SKM-1 treated with dmso at 0.1 percent for 144 hours (cell line): ENCODE data around the gene ARG2.
"Not testable (repeated sequence)": the region's sequence is repeated elsewhere in the genome, so short reads cannot be mapped to it uniquely, and the experiment has no call there.

Experiments
- DNase-seq: peaks from one replicate; lab custom pipeline; 2025; ENCODE audit not compliant: unreplicated experiment; lab: John Stamatoyannopoulos, UW

Gene ARG2

DNA sequence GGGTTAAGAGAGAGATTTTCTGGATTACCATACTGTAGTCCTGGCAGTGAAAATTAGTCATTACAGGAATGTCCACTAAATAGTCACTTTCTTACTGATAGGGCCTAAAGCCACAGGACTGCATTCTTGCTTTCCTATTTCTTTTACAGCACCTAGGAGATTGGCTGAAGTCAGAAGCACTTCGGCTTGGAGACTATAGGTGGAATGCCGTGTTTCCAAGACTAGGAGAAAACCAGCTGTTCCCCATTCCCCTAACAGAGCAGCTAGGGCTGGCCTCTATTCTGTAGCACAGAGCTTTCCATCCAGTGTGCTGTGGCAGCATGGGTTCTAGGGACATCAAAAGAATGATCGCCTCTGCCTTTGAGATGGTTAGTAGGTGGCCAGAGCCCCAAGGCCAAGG, 34.7 kb upstream of the ARG2 start:
- no peak for DNase-seq

GRCh38 chr14:67586369-67586768, 33.4 kb upstream of the ARG2 start:
- no peak for DNase-seq

GRCh38 chr14:67589204-67589770, 30.4 kb upstream of the ARG2 start:
- DNase-seq = no peak

- not testable (repeated sequence) for DNase-seq
Measured at GRCh38 chr14:67593650-67594049, 26.1 kb upstream of the ARG2 start.

DNA sequence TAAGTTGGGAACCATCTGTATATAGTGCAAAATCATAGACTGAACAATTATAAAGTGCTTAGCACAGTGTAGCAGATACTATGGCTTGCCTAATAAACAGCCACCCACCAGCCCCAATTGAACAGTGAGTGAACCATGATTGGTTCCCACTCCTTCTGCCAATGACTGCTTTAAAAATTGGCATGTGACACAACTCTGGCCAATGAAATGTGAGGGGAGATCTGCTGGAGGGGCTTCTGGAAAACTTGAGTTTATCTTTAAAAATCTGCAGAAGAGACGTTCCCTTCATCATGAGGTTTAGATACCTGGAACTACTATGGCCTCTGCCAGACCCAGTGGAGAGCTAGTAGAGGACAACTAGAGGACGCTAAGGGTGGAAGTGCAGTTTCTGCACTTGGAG, 24.3 kb upstream of the ARG2 start:
- no peak for DNase-seq

GRCh38 chr14:67599698-67600561, 19.8 kb upstream of the ARG2 start, which contains the start of gene PIGH:
Gene PIGH, minus strand, starts transcription at chr14:67600268. Its CDS starts 65 bp downstream, at chr14:67600203.
- peak; percentile 69 for DNase-seq

DNA sequence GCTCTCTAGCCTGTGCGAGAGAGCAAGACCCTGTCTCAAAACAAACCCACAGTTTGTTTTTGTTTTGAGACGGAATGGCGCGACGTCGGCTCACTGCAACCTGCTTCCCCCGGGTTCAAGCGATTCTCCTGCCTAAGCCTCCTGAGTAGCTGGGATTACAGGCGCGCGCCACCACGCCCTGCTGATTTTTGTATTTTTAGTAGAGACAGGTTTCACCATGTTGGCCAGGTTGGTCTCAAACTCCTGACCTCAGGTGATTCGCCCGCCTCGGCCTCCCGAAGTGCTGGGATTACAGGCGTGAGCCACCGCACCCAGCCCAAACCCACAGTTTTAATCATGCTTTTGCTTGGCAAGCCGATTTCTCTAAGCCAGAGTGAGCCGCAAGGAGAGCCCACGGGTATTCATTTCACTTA, 19.2 kb upstream of the ARG2 start:
- DNase-seq = not testable (repeated sequence)

GRCh38 chr14:67602076-67602475, 17.6 kb upstream of the ARG2 start:
- no peak for DNase-seq

- DNase-seq = no peak
Measured at GRCh38 chr14:67602995-67603545, 16.6 kb upstream of the ARG2 start.

- no peak for DNase-seq
Measured at GRCh38 chr14:67607646-67608045, 12.1 kb upstream of the ARG2 start.

DNA sequence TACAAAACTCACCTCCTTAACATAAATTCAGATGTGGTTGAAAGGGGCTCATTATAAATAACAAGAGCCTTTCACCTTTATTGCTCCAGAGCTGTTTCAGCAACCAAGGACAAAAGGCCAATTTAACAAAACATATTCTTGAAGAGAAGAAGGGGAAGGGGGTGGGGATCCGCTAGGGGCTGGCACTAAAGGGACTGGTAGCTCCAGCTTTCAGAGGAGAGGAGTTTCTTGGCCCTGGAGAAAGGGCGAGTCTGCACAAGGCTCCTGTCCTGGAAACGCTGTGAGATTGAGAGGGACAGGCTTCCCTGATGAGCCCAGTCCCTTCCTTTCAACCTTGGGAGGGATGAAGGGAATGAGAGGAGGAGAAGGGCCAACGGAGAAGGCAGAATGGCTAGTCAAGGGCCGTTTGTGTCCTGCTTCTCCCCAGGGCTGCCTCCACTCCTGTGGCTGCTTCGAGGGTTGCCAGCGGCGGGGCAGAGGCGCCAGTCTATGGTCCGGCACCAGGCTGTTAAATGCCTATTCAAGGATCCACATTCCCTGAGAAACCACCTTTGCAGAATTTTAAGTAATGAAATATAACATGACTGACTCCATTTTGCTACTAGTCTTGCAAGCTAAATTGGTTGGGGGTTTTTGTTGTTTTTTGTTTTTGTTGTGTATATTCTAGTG, 9.9 kb upstream of the ARG2 start:
- DNase-seq = no peak

DNA sequence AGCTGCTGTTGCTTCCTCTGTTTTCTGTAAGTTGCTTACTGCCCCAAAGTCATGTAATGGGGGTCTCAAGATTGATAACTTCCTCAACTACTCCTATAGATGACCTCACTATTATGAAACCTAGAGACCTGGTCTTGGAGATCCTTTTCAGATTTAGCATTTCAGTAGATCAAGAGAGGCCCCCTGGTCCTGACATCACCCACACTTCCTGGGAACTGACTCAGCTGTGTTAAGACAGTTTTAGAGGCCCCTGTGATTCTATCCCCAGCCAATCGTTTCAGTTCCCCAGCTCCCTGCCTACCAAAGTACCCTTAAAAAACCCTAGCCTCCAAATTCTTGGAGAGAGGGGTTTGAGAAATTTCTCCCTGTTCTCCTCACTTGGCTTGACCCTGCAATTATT, 9.2 kb upstream of the ARG2 start:
- no peak for DNase-seq

GRCh38 chr14:67618617-67619063, 1.1 kb upstream of the ARG2 start:
- peak; percentile 42 for DNase-seq

DNA sequence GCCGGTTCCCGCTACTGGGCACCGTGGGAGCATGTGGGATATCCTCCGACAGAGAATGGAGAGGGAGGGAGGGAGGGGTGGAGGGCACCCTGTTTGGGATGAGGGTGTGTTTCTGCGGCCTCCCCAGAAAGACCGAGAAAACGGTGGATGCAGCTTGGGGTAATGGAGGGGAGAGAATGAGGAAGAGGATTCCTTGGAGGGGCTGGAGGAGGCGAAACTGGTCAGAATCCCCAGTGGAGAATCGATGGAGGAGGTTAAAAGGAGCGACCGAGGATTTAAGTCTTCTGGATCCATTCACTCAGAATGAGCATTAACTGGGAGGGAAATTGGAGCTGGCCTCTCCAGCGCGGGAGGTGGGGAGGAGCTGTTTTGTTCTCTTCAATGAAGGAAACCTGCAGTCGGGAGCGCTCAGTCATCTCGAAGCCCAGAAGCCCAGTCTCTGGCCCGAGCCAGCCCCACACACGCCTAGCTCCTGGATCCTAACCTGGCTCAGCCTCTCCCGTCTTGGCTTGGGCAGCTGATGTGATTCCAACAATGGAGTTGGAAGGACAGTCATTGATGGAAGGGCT, 581 bp downstream of the ARG2 start:
- DNase-seq = no peak

- no peak for DNase-seq
Measured at GRCh38 chr14:67622675-67623074, 3.0 kb downstream of the ARG2 start.

DNA sequence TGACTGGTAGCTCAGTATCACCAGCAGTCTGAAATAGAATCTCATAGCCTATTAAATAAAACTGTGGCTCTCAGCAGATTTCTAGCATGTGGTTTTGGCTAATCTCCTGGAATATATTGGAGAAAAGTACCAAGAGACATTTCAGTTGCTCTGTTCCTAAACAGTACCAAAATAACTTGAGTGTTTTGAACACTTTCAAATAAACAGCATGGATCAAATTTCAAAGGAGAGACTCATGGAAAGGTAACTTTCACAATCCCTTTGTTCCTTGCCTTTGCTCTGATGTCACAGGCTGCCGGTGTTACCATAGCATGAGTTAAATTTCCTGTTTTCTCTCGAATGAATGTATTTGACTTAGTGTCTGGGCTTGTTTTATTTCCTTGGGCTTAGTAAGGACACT, 3.4 kb downstream of the ARG2 start:
- no peak for DNase-seq

DNA sequence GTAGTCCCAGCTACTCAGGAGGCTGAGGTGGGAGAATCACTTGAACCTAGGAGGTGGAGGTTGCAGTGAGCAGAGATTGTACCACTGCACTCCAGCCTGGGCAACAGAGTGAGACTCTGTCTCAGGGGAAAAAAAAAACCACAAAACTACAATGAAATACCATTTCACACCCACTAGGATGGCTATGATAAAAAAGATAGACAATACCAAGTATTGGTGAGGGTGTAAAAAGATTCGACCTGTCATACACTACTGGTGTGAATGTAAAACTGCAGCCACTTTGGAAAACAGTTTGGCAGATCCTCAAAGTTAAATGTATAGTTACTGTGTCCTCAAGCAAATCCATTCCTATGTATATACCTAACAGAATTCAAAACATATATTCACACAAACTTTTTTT, 6.4 kb downstream of the ARG2 start:
- DNase-seq = not testable (repeated sequence)

DNA sequence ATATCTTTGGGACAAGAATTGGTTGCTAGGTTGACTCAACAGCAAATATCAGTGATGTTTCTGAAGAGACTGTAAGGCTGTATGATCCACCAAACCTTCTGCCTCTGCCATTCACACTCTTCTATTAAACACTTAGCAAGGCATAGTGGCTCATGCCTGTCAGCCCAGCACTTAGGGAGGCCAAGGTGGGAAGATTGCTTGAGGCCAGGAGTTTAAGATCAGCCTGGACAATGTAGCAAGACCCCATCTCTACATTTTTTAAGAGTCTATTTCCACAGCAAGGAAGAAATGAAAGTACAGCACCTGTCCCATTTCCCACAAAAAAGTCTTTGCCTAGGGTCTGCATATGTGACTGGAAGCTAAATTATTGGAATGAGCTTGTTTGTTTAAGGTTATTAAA, 7.8 kb downstream of the ARG2 start:
- no peak for DNase-seq

DNA sequence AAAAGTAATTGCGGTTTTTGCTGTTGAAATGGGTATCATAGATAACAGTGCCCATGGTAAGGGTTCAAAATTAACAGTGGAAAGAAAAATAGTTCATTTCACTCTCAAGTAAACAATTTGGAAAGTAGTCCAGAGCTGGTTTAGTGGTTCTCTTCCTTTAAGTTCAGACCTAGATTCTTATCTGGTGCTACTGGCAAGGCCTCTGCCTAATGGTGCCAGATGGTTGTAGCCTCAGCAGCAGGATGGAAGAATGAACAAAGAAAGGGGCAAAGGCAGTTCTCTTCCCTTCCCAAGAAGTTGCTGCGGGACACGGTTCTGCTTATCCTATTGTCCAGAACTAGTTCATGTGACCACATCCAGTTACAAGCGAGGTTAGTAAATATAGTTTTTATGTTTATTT, 10.5 kb downstream of the ARG2 start:
- DNase-seq = no peak

- DNase-seq = no peak
Measured at GRCh38 chr14:67630938-67631337, 11.2 kb downstream of the ARG2 start.

GRCh38 chr14:67633451-67634147, 13.9 kb downstream of the ARG2 start:
- no peak for DNase-seq
